CD14-positive monocyte (primary cell): ENCODE data around the gene AADAT. TPM values are rescaled to one million over a fixed set of nuclear protein-coding genes. Genes with fewer than 3 reads are reported as not detected.
A peak's percentile ranks its signal among the peaks of the same experiment; 100 is the strongest.

Source experiments
- DNase-seq, 3 donors: peaks; one replicate each; pipeline ENCODE4 v3.0.0-alpha.2; 2011 to 2022
- H2AFZ ChIP-seq: 2 replicates; pipeline ENCODE4 v1.6.0; 2012; ENCODE audit warnings: mild to moderate bottlenecking, low read depth, low read length, inconsistent platforms; ENCODE audit not compliant: insufficient read depth, poor library complexity, severe bottlenecking
- H3K27ac ChIP-seq, 2 donors: 1 replicate in 1 of 2; 2 replicates in 1 of 2; pipeline ENCODE4 v1.5.1; 2012 to 2013; ENCODE audit warnings: low read length in 2 of 2, control low read depth in 1 of 2, inconsistent platforms in 1 of 2, low read depth in 1 of 2, mild to moderate bottlenecking in 1 of 2
- H3K27me3 ChIP-seq, 2 donors: one replicate each; pipeline versions ENCODE4 v1.6.0 to v1.6.1; 2011 to 2013; ENCODE audit warnings: low read length in 2 of 2; ENCODE audit not compliant: control insufficient read depth in 2 of 2, insufficient read depth in 2 of 2
- H3K36me3 ChIP-seq, 2 donors: replicated peaks in 1 of 2; 1 replicate in 1 of 2; 2 replicates in 1 of 2; pipeline versions ENCODE4 v1.5.1 to v1.6.1; 2012 to 2013; ENCODE audit warnings: low read length in 2 of 2, control low read depth in 1 of 2, inconsistent platforms in 1 of 2, mild to moderate bottlenecking in 1 of 2; ENCODE audit not compliant: insufficient read depth in 2 of 2, control insufficient read depth in 1 of 2
- H3K4me1 ChIP-seq, 2 donors: 1 replicate in 1 of 2; 2 replicates in 1 of 2; pipeline versions ENCODE4 v1.5.1 to v1.6.1; 2012 to 2013; ENCODE audit warnings: low read length in 2 of 2, control low read depth in 1 of 2, inconsistent platforms in 1 of 2, mild to moderate bottlenecking in 1 of 2, moderate library complexity in 1 of 2; ENCODE audit not compliant: insufficient read depth in 2 of 2, control insufficient read depth in 1 of 2
- H3K4me2 ChIP-seq: replicated peaks from 2 replicates; pipeline ENCODE3; 2012; ENCODE audit warnings: low read length, moderate library complexity, mild to moderate bottlenecking; ENCODE audit not compliant: poor library complexity, severe bottlenecking; ENCODE audit errors: extremely low read depth
- H3K4me3 ChIP-seq, 3 experiments: fragments of 200-600 bp in 1 of 3; sonication (generic) in 1 of 3; replicated peaks in 1 of 3; 1 replicate in 2 of 3; 2 replicates in 1 of 3; pipeline ENCODE4 v1.5.1; 2011 to 2013; ENCODE audit warnings: low read length in 3 of 3, mild to moderate bottlenecking in 3 of 3, control low read depth in 2 of 3, low read depth in 2 of 3, inconsistent platforms in 1 of 3, moderate library complexity in 1 of 3
- H3K79me2 ChIP-seq: 2 replicates; pipeline ENCODE4 v1.6.0; 2012; ENCODE audit warnings: mild to moderate bottlenecking, control low read depth, inconsistent platforms, low read length, moderate library complexity; ENCODE audit not compliant: insufficient read depth
- H3K9ac ChIP-seq: 2 replicates; pipeline ENCODE4 v1.6.0; 2017; ENCODE audit warnings: low read length, mild to moderate bottlenecking; ENCODE audit not compliant: insufficient read depth, poor library complexity, severe bottlenecking
- H3K9me3 ChIP-seq, 2 donors: replicated peaks in 1 of 2; 1 replicate in 1 of 2; 2 replicates in 1 of 2; pipeline versions ENCODE4 v1.5.1 to v1.6.1; 2012 to 2013; ENCODE audit warnings: low read length in 2 of 2, control low read depth in 1 of 2; ENCODE audit not compliant: control insufficient read depth in 1 of 2, insufficient read depth in 1 of 2
- H4K20me1 ChIP-seq: 2 replicates; pipeline ENCODE4 v1.6.0; 2012; ENCODE audit warnings: mild to moderate bottlenecking, low read length, control low read depth, moderate library complexity; ENCODE audit not compliant: insufficient read depth
- H3K27ac Mint-ChIP-seq, 7 donors: one replicate each; pipeline ENCODE4 v1.8.0; 2020; ENCODE audit warnings: mild to moderate bottlenecking in 7 of 7, mixed read lengths in 7 of 7, moderate library complexity in 6 of 7, inconsistent platforms in 2 of 7
- H3K27me3 Mint-ChIP-seq, 3 donors: one replicate each; pipeline ENCODE4 v1.8.0; 2021 to 2022; ENCODE audit warnings: low read depth in 3 of 3, mild to moderate bottlenecking in 3 of 3, mixed read lengths in 3 of 3, moderate library complexity in 3 of 3, inconsistent platforms in 1 of 3
- H3K36me3 Mint-ChIP-seq, 2 donors: one replicate each; pipeline ENCODE4 v1.8.0; 2020; ENCODE audit warnings: mixed read lengths in 2 of 2, inconsistent platforms in 1 of 2, mild to moderate bottlenecking in 1 of 2
- H3K4me1 Mint-ChIP-seq: one replicate; pipeline ENCODE4 v1.8.0; 2020; ENCODE audit warnings: mild to moderate bottlenecking, mixed read lengths
- H3K4me3 Mint-ChIP-seq, 2 donors: one replicate each; pipeline ENCODE4 v1.8.0; 2020; ENCODE audit warnings: mild to moderate bottlenecking in 2 of 2, mixed read lengths in 2 of 2, moderate library complexity in 1 of 2
- H3K9me3 Mint-ChIP-seq, 7 donors: one replicate each; pipeline ENCODE4 v1.8.0; 2020 to 2022; ENCODE audit warnings: mixed read lengths in 7 of 7, mild to moderate bottlenecking in 6 of 7, moderate library complexity in 6 of 7, inconsistent platforms in 2 of 7
- CTCF ChIP-seq: fragments of 200-600 bp; IDR thresholded peaks from one replicate; pipeline ENCODE4 v1.8.0; 2022; ENCODE audit warnings: antibody characterized with exemption, mild to moderate bottlenecking
- WGBS: methylation state at CpG from one replicate; pipeline ENCODE4 v1.1.5; 2013; ENCODE audit warnings: missing lambda C conversion rate; ENCODE audit not compliant: insufficient coverage; 5-methylcytosine and 5-hydroxymethylcytosine counted together
- intact Hi-C, 2 donors: fragments of 100-400 bp; cut with micrococcal nuclease; formaldehyde crosslinking; loops; one replicate each; pipeline versions ENCODE4 v1.15.0 to v1.15.1; 2023
- polyA plus RNA-seq, 3 donors: library from polyadenylated mRNA; depleted of rRNA in 1 of 3; unstranded in 2 of 3; stranded (reverse) in 1 of 3; fragments of 300-500 nt in 2 of 3; fragments of >200 nt in 1 of 3; fragmentation: Illumina TruSeq in 2 of 3; gene quantifications; 1 replicate in 2 of 3; 2 replicates in 1 of 3; pipeline ENCODE4 v1.2.3, GENCODE V29; 2012 to 2021

AADAT gene
- polyA plus RNA-seq, 3 donors, result not detected

GRCh38 chr4:170097681-170098080, 7.9 kb upstream of the AADAT start:
- Mint-ChIP-seq H3K9me3 (peaks cover 0 to 8% (median 3%) of the 10 kb centered on the region in 7 donors), H3K27ac (no peak overlapping the region), H3K36me3 (no peaks in the 10 kb centered on the region), H3K4me3 (no peak overlapping the region), H3K4me1 (no peaks in the 10 kb centered on the region), H3K27me3 (peaks cover 2 to 10% (median 4%) of the 10 kb centered on the region in 3 donors)
- Histone ChIP-seq H3K9me3 (no peaks in the 10 kb centered on the region), H3K4me1 (no peaks in the 10 kb centered on the region), H3K27ac (no peak overlapping the region), H4K20me1 (no peaks in the 10 kb centered on the region), H3K36me3 (no peaks in the 10 kb centered on the region), H3K27me3 (no peaks in the 10 kb centered on the region), H3K79me2 (no peaks in the 10 kb centered on the region), H3K4me3 (no peak overlapping the region), H3K9ac (no peak overlapping the region), H2AFZ (no peak overlapping the region), H3K4me2 (no peak overlapping the region)
- WGBS, result 92% methylated on average over 2 of the region's 4 CpGs
- intact Hi-C loops, result no loop called here
- DNase-seq, result no peak
- no peak for TF ChIP-seq CTCF

GRCh38 chr4:170093973-170094535, 4.3 kb upstream of the AADAT start:
- H3K27me3 ChIP-seq, result peaks cover 13 to 20% of the 10 kb centered on the region in 2 donors
- no peaks in the 10 kb centered on the region for H4K20me1 ChIP-seq
- H3K4me2 ChIP-seq, result no peak overlapping the region
- Mint-ChIP-seq H3K4me3 (peak overlapping the region in 1 of 2 donors; percentile 43), H3K36me3 (no peaks in the 10 kb centered on the region), H3K4me1 (peaks cover 10% of the 10 kb centered on the region), H3K27ac (no peak overlapping the region), H3K9me3 (peaks cover 0 to 12% (median 7%) of the 10 kb centered on the region in 7 donors), H3K27me3 (peaks cover 22 to 38% (median 36%) of the 10 kb centered on the region in 3 donors)
- no peak for DNase-seq
- H3K79me2 ChIP-seq, result no peaks in the 10 kb centered on the region
- intact Hi-C loops, result no loop called here
- no peak overlapping the region for H2AFZ ChIP-seq
- H3K9ac ChIP-seq, result no peak overlapping the region
- H3K36me3 ChIP-seq, result no peaks in the 10 kb centered on the region
- H3K9me3 ChIP-seq, result peaks cover 0 to 3% of the 10 kb centered on the region in 2 donors
- H3K4me3 ChIP-seq, result no peak overlapping the region
- TF ChIP-seq CTCF, result no peak
- WGBS, result 90% methylated on average over 1 of the region's 2 CpGs
- no peak overlapping the region for H3K27ac ChIP-seq
- H3K4me1 ChIP-seq, result peaks cover 3 to 11% of the 10 kb centered on the region in 2 donors
